ENCODE results near the gene TPCN1. TPM values are rescaled to one million over a fixed set of nuclear protein-coding genes. Genes with fewer than 3 reads are reported as not detected.

TPCN1 gene
- total and polyA plus RNA-seq, 2 donors from 2014 or later, result 38.4 to 93.3 TPM

GRCh38 chr12:113253532-113254285 is 32.4 kb downstream of the TPCN1 start:
- no peak overlapping the region for H3K9ac ChIP-seq (ENCODE audit: low read length in 3 of 3)
- no peak overlapping the region for H3K27ac ChIP-seq (ENCODE audit: low read depth in 2 of 2, low read length in 2 of 2)
- TF ChIP-seq CTCF (IDR thresholded peaks at IDR 0.05; ENCODE audit: borderline replicate concordance, extremely low read depth, insufficient read depth), result no peak
- no peaks in the 10 kb centered on the region for H3K27me3 ChIP-seq (ENCODE audit: control insufficient read depth, insufficient read depth, low read length)
- H3K9me3 ChIP-seq (ENCODE audit: control insufficient read depth in 2 of 3, insufficient read depth in 1 of 3, low read length in 3 of 3), result peaks cover 0 to 5% (median 0%) of the 10 kb centered on the region in 3 donors
- no peak for DNase-seq
- peaks cover 0 to 18% (median 9%) of the 10 kb centered on the region in 3 donors for H3K4me1 ChIP-seq (ENCODE audit: control insufficient read depth in 2 of 3, insufficient read depth in 2 of 3, low read depth in 1 of 3, low read length in 3 of 3)
- peaks cover 0 to 26% (median 13%) of the 10 kb centered on the region in 3 donors for H3K36me3 ChIP-seq (ENCODE audit: control insufficient read depth in 2 of 3, insufficient read depth in 3 of 3, low read length in 3 of 3)
- intact Hi-C loops (cut with DNase I), result no loop called here
- no peak overlapping the region for H3K4me3 ChIP-seq (ENCODE audit: low read length in 3 of 3)
- FAIRE-seq, result no peak

- no peak for TF ChIP-seq CTCF (IDR thresholded peaks at IDR 0.05; ENCODE audit: borderline replicate concordance, extremely low read depth, insufficient read depth)
- DNase-seq (no peak), FAIRE-seq (no peak)
- Histone ChIP-seq H3K27ac (ENCODE audit: low read depth in 2 of 2, low read length in 2 of 2) (no peak overlapping the region), H3K9me3 (ENCODE audit: control insufficient read depth in 2 of 3, insufficient read depth in 1 of 3, low read length in 3 of 3) (peaks cover 0 to 5% (median 0%) of the 10 kb centered on the region in 3 donors), H3K4me1 (ENCODE audit: control insufficient read depth in 2 of 3, insufficient read depth in 2 of 3, low read depth in 1 of 3, low read length in 3 of 3) (peaks cover 2 to 21% (median 10%) of the 10 kb centered on the region in 3 donors), H3K36me3 (ENCODE audit: control insufficient read depth in 2 of 3, insufficient read depth in 3 of 3, low read length in 3 of 3) (peaks cover 0 to 25% (median 10%) of the 10 kb centered on the region in 3 donors), H3K27me3 (ENCODE audit: control insufficient read depth, insufficient read depth, low read length) (no peaks in the 10 kb centered on the region), H3K4me3 (ENCODE audit: low read length in 3 of 3) (no peak overlapping the region), H3K9ac (ENCODE audit: low read length in 3 of 3) (no peak overlapping the region)
- intact Hi-C loops (cut with DNase I), result no loop called here
These were observed 33.0 kb downstream of the TPCN1 start for GRCh38 chr12:113254298-113254697.

GRCh38 chr12:113257564-113257963 is 36.3 kb downstream of the TPCN1 start:
- intact Hi-C loops (cut with DNase I), result no loop called here
- peaks cover 0 to 5% (median 0%) of the 10 kb centered on the region in 3 donors for H3K9me3 ChIP-seq (ENCODE audit: control insufficient read depth in 2 of 3, insufficient read depth in 1 of 3, low read length in 3 of 3)
- H3K4me1 ChIP-seq (ENCODE audit: control insufficient read depth in 2 of 3, insufficient read depth in 2 of 3, low read depth in 1 of 3, low read length in 3 of 3), result peaks cover 6 to 28% (median 28%) of the 10 kb centered on the region in 3 donors
- no peak overlapping the region for H3K9ac ChIP-seq (ENCODE audit: low read length in 3 of 3)
- DNase-seq (no peak), FAIRE-seq (no peak)
- TF ChIP-seq CTCF (IDR thresholded peaks at IDR 0.05; ENCODE audit: borderline replicate concordance, extremely low read depth, insufficient read depth), result no peak
- H3K4me3 ChIP-seq (ENCODE audit: low read length in 3 of 3), result no peak overlapping the region
- no peaks in the 10 kb centered on the region for H3K27me3 ChIP-seq (ENCODE audit: control insufficient read depth, insufficient read depth, low read length)
- H3K27ac ChIP-seq (ENCODE audit: low read depth in 2 of 2, low read length in 2 of 2), result no peak overlapping the region
- peaks cover 0 to 12% (median 3%) of the 10 kb centered on the region in 3 donors for H3K36me3 ChIP-seq (ENCODE audit: control insufficient read depth in 2 of 3, insufficient read depth in 3 of 3, low read length in 3 of 3)

All from kidney (tissue), 14 donors.